Neural progenitor cell (in vitro differentiated cells): ENCODE measurements around the gene GRHL1. TPM values are rescaled to one million over a fixed set of nuclear protein-coding genes. Genes with fewer than 3 reads are reported as not detected.

Source experiments
- DNase-seq: peaks from one replicate; pipeline ENCODE4 v3.0.0-alpha.2; 2016; ENCODE audit warnings: low spot score
- H2AFZ ChIP-seq: fragments of 200-600 bp; sonication (generic); replicated peaks from 2 replicates; pipeline ENCODE4 v1.6.1; 2016; ENCODE audit warnings: antibody characterized with exemption
- H3F3A ChIP-seq: fragments of 200-600 bp; sonication (generic); 2 replicates; pipeline ENCODE4 v1.6.1; 2016; ENCODE audit warnings: antibody characterized with exemption, low read depth
- H3K27ac ChIP-seq: fragments of 200-600 bp; sonication (generic); 2 replicates; pipeline ENCODE4 v1.5.1; 2016; ENCODE audit warnings: mild to moderate bottlenecking
- H3K27me3 ChIP-seq: fragments of 200-600 bp; sonication (generic); 2 replicates; pipeline ENCODE4 v1.6.1; 2016; ENCODE audit warnings: mild to moderate bottlenecking, moderate library complexity
- H3K36me3 ChIP-seq: fragments of 200-600 bp; sonication (generic); 2 replicates; pipeline ENCODE4 v1.5.1; 2016
- H3K4me1 ChIP-seq: fragments of 200-600 bp; sonication (generic); 2 replicates; pipeline ENCODE4 v1.6.1; 2016; ENCODE audit warnings: mixed run types
- H3K4me2 ChIP-seq: fragments of 200-600 bp; sonication (generic); 2 replicates; pipeline ENCODE4 v1.6.1; 2016
- H3K4me3 ChIP-seq: fragments of 200-600 bp; sonication (generic); 2 replicates; pipeline ENCODE4 v1.5.1; 2016
- H3K79me2 ChIP-seq: fragments of 200-600 bp; sonication (generic); 2 replicates; pipeline ENCODE4 v1.6.1; 2016; ENCODE audit warnings: low read depth
- H3K9ac ChIP-seq: fragments of 200-600 bp; sonication (generic); 2 replicates; pipeline ENCODE4 v1.6.1; 2016
- H3K9me3 ChIP-seq: fragments of 200-600 bp; sonication (generic); 2 replicates; pipeline ENCODE4 v1.5.1; 2016; ENCODE audit warnings: low read depth
- H4K20me1 ChIP-seq: fragments of 200-600 bp; sonication (generic); 2 replicates; pipeline ENCODE4 v1.6.1; 2016; ENCODE audit warnings: low read depth
- H3K27ac Mint-ChIP-seq: 3 replicates; pipeline ENCODE4 v1.8.0; 2021; ENCODE audit warnings: mixed read lengths
- H3K27me3 Mint-ChIP-seq: 2 replicates; pipeline ENCODE4 v1.8.0; 2022; ENCODE audit warnings: low read depth, mild to moderate bottlenecking, inconsistent platforms, moderate library complexity, mixed read lengths; ENCODE audit not compliant: insufficient read depth
- H3K36me3 Mint-ChIP-seq: 3 replicates; pipeline ENCODE4 v1.8.0; 2021; ENCODE audit warnings: mixed read lengths
- H3K4me1 Mint-ChIP-seq: 3 replicates; pipeline ENCODE4 v1.8.0; 2021; ENCODE audit warnings: mixed read lengths
- H3K4me3 Mint-ChIP-seq: 3 replicates; pipeline ENCODE4 v1.8.0; 2021; ENCODE audit warnings: mild to moderate bottlenecking, moderate library complexity, mixed read lengths
- H3K9me3 Mint-ChIP-seq: 3 replicates; pipeline ENCODE4 v1.8.0; 2020; ENCODE audit warnings: mixed read lengths
- CTCF ChIP-seq: fragments of 200-600 bp; sonication (generic); IDR thresholded peaks from 2 replicates; pipeline ENCODE4 v1.5.1; 2017; ENCODE audit warnings: antibody characterized with exemption, mild to moderate bottlenecking
- EZH2 ChIP-seq: fragments of 200-600 bp; sonication (generic); IDR thresholded peaks from 2 replicates; pipeline ENCODE4 v1.6.1; 2017; ENCODE audit warnings: antibody characterized with exemption, mild to moderate bottlenecking, moderate library complexity
- EZH2phosphoT487 ChIP-seq: fragments of 200-600 bp; sonication (generic); IDR thresholded peaks from 2 replicates; pipeline ENCODE4 v1.6.1; 2017; ENCODE audit warnings: antibody characterized with exemption
- total RNA-seq: library from RNA; depleted of rRNA; stranded (reverse); fragments of >200 nt; gene quantifications from 2 replicates; pipeline ENCODE4 v1.2.3, GENCODE V29; 2015; ENCODE audit warnings: low replicate concordance

The GRHL1 gene
- total RNA-seq, 1 donor from 2014 or later = 5.8 TPM

DNA sequence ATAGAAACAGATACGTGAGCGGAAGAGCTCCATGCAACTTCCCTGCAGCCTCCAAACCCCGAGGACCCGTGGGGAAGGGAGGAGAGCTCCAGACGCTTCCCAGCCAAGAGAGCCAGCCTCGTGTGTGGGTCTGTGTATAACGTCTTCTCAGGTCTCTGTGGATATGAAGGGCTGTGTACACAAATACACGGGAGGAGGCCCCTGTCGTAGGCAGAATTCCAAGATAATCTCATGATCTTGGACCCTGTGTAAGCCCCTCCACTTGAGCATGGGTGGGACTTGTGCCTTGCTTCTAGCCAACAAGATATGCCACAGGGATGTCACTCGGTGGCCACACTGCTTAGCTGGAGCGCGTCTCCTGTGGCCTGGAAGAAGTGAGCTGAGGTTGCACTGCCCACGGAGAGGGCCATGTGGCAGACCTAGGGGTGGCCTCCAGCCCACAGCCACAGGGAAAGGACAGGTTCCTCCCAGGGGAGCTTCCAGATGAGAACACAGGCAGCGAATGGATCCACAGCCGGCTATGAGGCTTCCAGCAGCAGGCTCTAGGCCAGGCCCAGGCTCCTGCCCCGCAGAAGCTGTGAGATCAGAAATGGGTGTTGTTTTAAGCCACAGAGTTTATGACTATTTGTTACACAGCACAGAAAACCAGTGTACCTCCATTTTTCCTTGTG lies 76.3 kb downstream of the GRHL1 start:
- Mint-ChIP-seq H3K36me3 (no peaks in the 10 kb centered on the region), H3K4me1 (peaks cover 22% of the 10 kb centered on the region), H3K4me3 (no peak overlapping the region), H3K27ac (no peak overlapping the region), H3K27me3 (peaks cover 2% of the 10 kb centered on the region), H3K9me3 (no peaks in the 10 kb centered on the region)
- Histone ChIP-seq H2AFZ (peak overlapping the region; percentile 79), H3F3A (no peaks in the 10 kb centered on the region), H4K20me1 (no peaks in the 10 kb centered on the region), H3K79me2 (no peaks in the 10 kb centered on the region), H3K36me3 (no peaks in the 10 kb centered on the region), H3K4me3 (no peak overlapping the region), H3K27ac (no peak overlapping the region), H3K4me2 (no peak overlapping the region), H3K4me1 (peaks cover 19% of the 10 kb centered on the region), H3K9me3 (no peaks in the 10 kb centered on the region), H3K27me3 (no peaks in the 10 kb centered on the region), H3K9ac (no peak overlapping the region)
- DNase-seq = no peak
- TF ChIP-seq EZH2phosphoT487 = no peak
- no peak for TF ChIP-seq CTCF
- no peak for TF ChIP-seq EZH2

GRCh38 chr2:10028407-10028987 lies 77.0 kb downstream of the GRHL1 start:
- peak; percentile 40 for DNase-seq
- H3K9me3 Mint-ChIP-seq = no peaks in the 10 kb centered on the region
- H3K27ac Mint-ChIP-seq = no peak overlapping the region

DNA sequence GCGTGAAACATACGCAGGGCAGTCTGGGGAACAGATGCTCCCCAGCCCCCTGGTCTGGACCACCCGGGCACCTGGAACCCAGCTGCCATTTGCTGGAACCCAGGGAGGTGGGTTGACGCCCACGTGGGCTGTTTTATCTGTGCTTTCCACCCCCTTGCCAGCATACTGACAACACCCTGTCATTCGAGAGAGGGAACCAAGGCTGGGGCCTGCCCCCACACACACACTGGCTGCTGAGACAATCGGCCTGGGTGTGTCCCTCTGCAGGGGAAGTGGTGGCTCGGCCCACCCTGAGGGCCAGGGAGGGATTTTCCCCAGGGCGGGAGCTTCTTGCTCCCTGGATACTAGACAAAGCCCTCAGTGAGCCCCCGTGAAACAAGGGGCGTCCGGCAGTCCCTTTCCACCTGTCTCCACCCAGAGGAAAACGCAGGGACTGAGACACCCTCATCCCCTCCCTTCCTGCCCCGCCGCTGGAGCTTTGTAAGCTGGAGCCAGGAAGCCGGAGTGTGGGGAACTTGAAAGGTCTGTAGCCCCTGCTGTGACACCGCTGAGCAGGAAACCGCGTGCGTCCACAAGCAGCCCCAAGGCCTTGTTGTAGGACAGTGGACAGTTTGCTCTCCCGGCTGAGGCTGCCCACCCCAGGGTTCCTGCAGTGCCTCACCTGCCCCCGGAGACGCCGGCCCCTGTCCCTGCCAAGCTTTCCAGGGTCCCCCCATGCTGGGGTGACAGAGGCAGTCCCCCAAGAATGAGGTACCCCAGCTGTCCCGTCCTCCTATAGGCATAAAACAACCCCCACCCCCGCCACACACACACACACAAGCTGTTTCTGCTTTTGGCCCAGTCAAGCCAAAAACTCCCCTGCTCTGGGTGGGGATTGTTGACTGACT lies 77.7 kb downstream of the GRHL1 start:
- peaks cover 5% of the 10 kb centered on the region for H3K27me3 Mint-ChIP-seq
- no peaks in the 10 kb centered on the region for H3K79me2 ChIP-seq
- H3K4me2 ChIP-seq = peak overlapping the region; percentile 22
- H3K4me1 ChIP-seq = peaks cover 19% of the 10 kb centered on the region
- peak overlapping the region; percentile 82 for H3K27ac Mint-ChIP-seq
- H3K9me3 ChIP-seq = no peaks in the 10 kb centered on the region
- no peaks in the 10 kb centered on the region for H4K20me1 ChIP-seq
- H3K4me3 ChIP-seq = no peak overlapping the region
- no peaks in the 10 kb centered on the region for H3K36me3 ChIP-seq
- H3K27ac ChIP-seq = no peak overlapping the region
- no peak for TF ChIP-seq CTCF
- no peak for TF ChIP-seq EZH2
- no peak for TF ChIP-seq EZH2phosphoT487
- H2AFZ ChIP-seq = peak overlapping the region; percentile 79
- no peaks in the 10 kb centered on the region for H3K9me3 Mint-ChIP-seq
- H3K4me1 Mint-ChIP-seq = peaks cover 25% of the 10 kb centered on the region
- H3K27me3 ChIP-seq = no peaks in the 10 kb centered on the region
- DNase-seq = peak; percentile 59
- H3K9ac ChIP-seq = no peak overlapping the region
- no peaks in the 10 kb centered on the region for H3F3A ChIP-seq
- no peaks in the 10 kb centered on the region for H3K36me3 Mint-ChIP-seq
- H3K4me3 Mint-ChIP-seq = no peak overlapping the region

More at GRCh38 chr2:10028407-10028987, 77.0 kb downstream of the GRHL1 start:
- Histone ChIP-seq H2AFZ (peak overlapping the region; percentile 79), H3K4me2 (no peak overlapping the region), H3K27me3 (no peaks in the 10 kb centered on the region), H3K4me3 (no peak overlapping the region), H3K27ac (no peak overlapping the region), H3K36me3 (no peaks in the 10 kb centered on the region), H3K4me1 (peaks cover 19% of the 10 kb centered on the region), H3K79me2 (no peaks in the 10 kb centered on the region), H4K20me1 (no peaks in the 10 kb centered on the region), H3K9ac (no peak overlapping the region), H3K9me3 (no peaks in the 10 kb centered on the region), H3F3A (no peaks in the 10 kb centered on the region)
- Mint-ChIP-seq H3K27me3 (peaks cover 3% of the 10 kb centered on the region), H3K36me3 (no peaks in the 10 kb centered on the region), H3K4me3 (no peak overlapping the region), H3K4me1 (peaks cover 23% of the 10 kb centered on the region)
- TF ChIP-seq CTCF = peak; percentile 34
- no peak for TF ChIP-seq EZH2phosphoT487
